HL-60/S4 treated with phorbol 12-myristate 13-acetate at 8.2 ng/mL for 4 days and 3 days (cell line): ENCODE measurements around the gene ICE1.

Source experiments
- in situ Hi-C: fragments of 300-500 bp; cut with MboI; formaldehyde crosslinking; loops from 2 replicates; pipeline ENCODE4 v1.15.0; 2022; ENCODE audit warnings: low sequenced_read_pairs

ICE1 gene

DNA sequence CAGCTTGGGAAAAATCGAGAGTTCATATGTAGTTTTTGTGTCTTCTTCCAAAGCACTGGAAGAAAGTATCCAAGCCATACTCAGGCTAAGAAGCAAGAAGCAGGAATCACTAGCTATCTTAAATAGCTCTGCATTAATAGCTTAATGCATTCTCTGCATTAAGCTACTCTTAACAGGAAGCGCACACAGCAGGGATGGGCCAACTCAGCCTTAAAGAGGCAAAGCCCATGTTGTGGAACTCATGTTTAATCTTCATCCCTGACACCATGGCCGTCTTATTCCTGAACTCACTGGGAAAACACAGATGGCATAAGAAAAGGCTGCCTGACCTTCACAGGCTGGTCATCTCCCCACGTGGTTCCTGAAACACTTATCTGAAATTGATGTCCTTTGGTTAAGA is 18.7 kb upstream of the ICE1 start:
- in situ Hi-C loops = loop anchor here (25.0 kb wide), 1 partner anchor 266 kb away; the partner anchor contains the start of gene ADAMTS16

DNA sequence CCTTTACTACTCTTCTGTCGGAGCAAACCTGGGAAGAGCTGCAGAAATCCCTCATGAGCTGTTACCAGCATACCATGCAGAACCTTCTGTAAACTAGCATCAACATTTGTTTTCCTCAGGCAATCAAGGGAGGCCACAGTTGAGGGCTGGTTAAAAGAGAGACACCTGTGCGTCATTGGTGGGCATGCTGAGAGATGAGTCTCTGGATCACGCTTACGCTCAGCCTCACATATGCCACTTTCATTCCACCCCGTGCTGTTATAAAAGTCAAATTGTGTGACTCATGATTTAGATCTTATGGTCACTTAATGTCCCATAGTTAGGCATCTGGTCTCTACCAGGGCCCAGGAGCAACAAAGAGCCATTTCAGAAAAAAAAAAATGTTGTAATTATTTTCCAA is 18.1 kb upstream of the ICE1 start:
- in situ Hi-C loops = loop anchor here (25.0 kb wide), 1 partner anchor 267 kb away; the partner anchor contains the start of gene ADAMTS16

DNA sequence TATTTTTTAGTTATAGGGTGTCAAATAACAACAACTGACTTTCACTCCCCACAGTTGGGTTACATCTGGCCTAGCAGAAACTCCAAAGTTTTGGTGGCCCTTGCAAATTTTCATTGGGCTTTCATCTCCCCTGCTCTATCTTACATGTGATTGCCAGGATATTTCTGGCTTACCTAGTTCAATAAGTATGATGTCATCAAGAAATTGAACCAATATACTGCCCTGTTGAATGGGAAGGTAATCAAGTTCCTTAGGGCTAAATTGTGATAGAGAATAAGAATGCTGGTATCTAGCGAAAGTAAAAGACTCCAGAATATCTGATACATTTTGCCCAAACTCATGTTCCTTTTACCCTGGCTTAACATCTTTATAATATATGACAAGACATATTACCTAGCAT is 17.0 kb upstream of the ICE1 start:
- in situ Hi-C loops = loop anchor here (25.0 kb wide), 1 partner anchor 268 kb away; the partner anchor contains the start of gene ADAMTS16

DNA sequence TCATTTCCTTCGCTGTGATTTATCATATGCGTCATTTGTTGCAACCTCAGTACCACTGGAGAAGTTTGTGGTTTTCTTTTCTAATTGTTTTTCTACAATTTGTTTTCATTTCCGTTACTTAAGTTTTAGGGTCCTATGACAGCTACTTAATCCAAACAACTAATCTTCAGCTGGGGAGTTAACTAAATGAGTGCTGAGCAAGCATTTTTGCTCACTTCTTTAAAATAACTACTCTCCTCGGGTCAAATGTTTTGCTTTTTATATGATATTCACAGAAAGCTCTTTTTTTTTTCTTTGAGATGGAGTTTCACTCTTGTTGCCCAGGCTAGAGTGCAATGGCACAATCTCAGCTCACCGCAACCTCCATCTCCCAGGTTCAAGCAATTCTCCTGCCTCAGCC is 14.6 kb upstream of the ICE1 start:
- in situ Hi-C loops = loop anchor here (25.0 kb wide), 1 partner anchor 271 kb away; the partner anchor contains the start of gene ADAMTS16

DNA sequence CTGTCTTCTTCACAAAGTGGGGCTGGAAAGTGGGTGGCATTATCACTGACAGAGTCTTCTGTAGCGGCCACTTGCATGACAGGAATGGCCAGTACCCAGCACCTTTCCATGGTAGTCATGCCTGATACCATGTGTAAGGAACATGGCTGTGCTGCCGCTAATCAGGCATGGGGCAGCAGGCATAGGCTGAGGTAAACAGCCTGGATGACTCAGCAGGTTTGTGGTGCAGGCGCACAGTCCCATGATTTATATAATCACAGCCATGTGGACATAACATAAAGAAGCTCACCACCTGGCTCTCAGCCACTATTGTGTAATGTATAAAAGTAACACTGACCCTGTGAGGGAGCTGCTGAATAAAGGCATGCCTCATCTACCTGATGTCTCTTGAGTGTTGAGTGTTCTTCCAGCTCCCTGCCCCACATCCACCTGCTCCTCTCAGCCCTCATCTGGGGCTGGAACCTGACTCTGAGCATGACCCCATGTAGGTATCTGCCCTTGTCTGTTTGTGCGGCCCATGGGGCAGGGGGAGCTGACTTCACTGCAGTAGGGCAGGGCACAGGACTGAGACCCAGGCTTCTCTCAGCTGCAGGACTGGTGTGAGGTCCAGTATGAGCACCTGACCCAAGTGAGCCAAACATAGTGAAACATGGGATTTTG is 13.2 kb upstream of the ICE1 start:
- in situ Hi-C loops = loop anchor here (25.0 kb wide), 1 partner anchor 272 kb away; the partner anchor contains the start of gene ADAMTS16

DNA sequence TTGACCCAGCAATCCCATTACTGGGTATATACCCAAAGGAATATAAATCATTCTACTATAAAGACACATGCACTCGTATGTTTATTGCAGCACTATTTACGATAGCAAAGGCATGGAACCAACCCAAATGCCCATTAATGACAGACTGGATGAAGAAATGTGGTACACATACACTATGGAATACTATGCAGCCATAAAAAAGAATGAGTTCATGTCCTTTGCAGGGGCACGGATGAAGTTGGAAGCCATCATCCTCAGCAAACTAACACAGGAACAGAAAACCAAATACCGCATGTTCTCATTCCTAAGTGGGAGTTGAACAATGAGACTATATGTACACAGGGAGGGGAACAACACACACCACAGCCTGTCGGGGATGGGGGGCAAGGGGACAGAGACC is 8.6 kb upstream of the ICE1 start:
- in situ Hi-C loops = loop anchor here (25.0 kb wide), 1 partner anchor 277 kb away; the partner anchor contains the start of gene ADAMTS16

DNA sequence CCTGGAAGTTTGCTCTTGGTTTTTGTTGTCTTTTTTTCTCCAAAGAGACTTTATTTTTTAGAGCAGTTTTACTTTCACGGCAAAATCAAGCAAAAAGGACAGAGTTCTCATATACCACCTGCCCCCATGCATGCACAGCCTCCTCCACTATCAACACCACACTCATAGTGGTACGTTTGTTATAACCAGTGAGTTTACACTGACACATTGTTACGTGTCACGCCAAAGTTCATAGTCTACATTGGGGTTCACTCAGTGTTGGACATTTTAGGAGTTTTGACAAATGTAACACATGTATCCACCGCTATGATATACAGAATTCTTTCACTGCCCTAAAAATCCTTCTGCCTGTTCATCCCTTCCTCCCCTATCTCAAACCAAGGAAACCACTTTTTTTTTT is 7.5 kb upstream of the ICE1 start:
- in situ Hi-C loops = loop anchor here (25.0 kb wide), 1 partner anchor 278 kb away; the partner anchor contains the start of gene ADAMTS16

DNA sequence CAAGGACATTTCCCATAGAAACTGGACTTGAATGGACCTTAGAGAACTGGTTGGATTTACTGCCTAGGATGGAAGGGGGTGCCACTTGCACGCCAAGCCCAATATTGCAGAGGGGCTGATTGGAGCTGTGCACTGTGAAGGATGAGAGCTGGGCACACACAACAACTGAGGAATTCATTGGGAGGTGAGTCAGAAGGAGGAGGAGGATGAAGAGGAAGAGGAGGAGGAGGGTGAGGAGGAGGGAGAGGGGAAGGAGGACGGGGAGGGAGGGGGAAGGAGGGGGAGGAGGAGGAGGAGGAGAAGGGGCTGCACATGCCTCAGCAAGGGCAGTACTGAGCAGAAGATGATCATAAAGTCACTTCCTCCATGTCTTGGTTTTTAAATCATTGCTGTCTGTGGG is 5.7 kb upstream of the ICE1 start:
- in situ Hi-C loops = loop anchor here (25.0 kb wide), 1 partner anchor 279 kb away; the partner anchor contains the start of gene ADAMTS16

DNA sequence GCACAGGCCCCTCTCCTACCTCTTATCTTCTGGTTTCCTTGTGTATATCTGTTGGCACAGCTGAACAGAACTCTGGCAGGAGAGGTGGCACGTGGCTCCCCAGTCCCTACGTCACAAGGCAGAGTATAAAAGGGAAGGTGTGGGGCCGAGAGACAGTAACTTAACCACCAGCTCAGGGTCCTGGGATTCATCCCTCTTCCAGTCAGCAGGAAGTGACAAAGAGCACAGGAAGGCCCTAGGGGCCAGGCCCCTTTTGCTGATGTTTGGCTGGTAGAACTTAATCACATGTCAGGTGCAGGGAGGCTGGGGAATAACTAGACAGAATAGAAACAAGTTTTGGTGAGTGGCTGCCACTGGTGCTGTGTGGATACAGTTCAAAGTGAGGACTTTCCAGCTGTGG is 4.5 kb upstream of the ICE1 start:
- in situ Hi-C loops = loop anchor here (25.0 kb wide), 1 partner anchor 281 kb away; the partner anchor contains the start of gene ADAMTS16

DNA sequence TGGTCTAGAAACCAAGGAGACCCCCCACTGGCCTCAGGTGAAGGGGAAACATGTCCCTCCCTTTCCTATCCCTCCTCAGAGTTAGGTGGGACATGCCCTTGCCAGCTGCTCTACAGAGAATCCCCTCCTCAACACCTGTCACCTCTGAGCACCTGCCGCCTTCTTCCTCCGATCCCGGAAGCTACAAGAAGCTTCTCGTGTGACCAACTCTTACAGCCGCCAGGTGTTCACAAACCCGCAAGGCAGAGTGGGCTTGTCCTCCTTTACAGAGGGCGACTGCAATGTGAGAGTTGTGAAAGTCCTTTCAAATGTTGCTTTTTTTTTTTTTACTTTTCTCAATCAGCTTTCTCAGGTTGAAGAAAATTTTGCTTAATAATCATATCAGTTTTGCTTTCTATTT is 3.7 kb upstream of the ICE1 start:
- in situ Hi-C loops = loop anchor here (25.0 kb wide), 1 partner anchor 281 kb away; the partner anchor contains the start of gene ADAMTS16

DNA sequence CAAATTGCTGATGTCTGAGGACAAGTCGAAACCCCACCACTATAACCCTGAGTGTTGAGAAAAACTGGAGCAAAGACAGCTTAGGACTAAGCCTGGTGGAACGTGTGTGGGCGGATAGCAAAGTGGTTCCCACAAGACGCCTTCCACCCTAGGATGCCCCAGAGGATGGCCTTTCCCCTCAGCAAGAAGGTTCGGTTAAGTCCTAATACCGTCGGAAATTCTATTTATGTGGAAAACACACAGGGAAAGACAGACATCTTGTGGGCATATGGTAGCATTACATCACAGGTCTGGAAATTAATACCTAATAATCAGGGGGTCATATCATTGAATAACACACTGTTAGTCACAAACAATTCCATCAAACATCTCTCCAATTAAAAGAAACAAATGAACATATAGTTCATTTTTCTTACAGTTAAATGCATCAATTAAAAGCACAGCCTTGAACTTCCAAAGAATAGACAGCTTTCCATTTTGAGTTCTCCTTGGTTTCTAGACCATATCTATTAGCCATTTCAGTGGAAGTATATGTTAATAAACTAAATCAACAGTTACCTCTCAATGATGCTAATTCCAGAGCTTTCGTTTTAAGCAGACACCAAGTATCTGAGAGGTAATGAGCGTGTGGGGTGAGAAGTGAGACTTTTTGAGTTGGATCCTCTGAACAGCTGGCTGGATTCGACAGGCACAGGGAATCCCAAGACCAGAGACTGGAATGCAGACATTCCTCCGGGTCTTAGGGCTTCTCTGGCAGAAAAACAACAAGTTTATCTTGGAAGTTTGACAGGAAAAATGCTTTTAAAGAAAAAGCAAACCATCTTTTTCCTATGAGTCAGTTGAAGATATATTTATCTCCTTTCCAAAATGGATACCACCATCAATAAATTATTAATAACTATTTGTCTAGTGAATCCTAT is 2.9 kb upstream of the ICE1 start:
- in situ Hi-C loops = loop anchor here (25.0 kb wide), 1 partner anchor 282 kb away; the partner anchor contains the start of gene ADAMTS16

DNA sequence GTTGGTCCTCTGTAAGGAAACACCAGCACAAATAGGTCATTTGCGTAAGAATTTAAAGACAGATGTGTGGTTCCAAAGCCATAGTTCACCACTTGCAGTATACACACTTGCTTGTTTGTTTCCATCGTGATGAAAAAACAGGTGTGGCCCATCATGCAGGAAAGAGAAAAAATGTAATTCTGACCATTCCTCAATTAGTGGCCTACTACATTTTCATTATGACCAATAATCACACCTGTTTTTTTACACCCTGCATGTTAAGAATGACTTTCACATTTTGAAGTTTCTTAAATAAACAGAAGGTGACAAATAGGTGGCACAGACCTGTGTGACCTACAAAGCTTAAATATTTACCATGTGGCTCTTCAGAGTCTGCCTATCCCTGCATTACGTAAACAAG is 2.2 kb upstream of the ICE1 start:
- in situ Hi-C loops = loop anchor here (25.0 kb wide), 1 partner anchor 283 kb away; the partner anchor contains the start of gene ADAMTS16

DNA sequence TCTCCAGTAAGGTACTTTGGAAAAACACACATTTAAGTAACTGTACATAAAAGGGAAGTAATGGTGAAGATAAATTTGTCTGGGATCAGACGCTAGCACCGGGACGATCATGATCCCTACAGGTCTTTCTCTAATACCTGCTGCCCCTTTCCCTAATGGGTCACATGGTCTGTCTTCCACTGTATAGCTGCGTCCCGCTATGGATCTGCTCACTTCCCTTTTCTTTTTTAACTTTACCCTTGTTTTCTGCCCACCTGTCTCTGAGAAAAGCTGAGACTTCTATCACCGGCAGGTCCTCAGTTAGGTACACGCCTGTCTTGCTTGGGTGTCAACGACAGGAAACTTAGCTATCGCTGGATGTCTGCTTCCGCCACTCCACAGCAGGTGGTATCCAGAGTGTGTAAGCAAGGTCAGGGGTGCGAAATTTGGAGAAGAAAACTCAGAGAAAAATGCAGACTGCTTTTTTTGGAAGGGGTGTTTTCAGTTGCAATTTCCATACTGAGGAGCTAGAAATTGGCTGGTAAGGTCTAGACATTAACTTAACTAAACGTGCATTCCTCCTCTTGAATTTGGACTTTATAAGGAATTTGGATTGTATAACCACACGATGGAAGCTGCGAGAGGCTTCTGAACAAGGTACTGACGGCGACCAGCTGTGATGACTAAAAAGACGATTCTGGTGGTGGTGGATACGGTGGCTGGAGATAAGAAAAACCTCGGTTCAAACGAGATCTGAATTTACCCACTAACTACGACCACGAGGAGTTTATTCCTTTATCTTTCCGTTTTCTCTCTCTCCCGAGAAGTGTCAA is 1.1 kb upstream of the ICE1 start:
- in situ Hi-C loops = loop anchor here (25.0 kb wide), 1 partner anchor 284 kb away; the partner anchor contains the start of gene ADAMTS16

DNA sequence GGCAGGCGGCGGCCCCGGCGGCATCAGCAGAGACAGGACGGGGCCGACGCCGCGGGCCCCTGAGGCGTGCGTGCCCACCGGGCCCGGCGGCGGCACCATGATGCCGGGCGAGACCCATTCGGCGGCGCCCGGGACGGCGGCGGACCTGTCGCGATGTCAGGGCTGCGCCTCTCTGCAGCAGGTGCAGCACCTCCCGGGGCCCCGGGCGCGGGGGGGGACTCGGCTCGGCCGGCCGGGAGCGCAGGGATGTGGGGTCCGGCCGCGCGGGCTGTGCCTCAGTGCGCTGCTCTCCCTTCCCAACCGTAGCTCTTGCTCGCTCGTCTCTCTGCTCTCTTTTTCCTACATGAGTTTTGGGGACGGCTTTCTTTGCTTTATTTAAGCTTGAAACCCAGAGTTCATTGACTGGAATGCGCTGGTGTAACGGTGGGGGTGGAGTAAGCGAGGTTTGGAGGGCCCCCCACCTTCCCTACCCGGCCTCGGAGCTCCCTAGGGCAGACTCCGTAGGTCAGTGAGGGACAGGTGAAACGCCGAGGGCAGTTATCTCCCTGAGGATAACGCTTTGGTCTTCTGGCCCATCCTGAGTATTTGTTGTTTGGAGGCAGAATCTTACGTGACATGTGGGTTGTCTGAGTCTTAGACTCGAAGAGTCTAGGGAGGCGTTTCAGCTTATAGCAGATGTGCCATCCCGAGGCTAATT is 490 bp downstream of the ICE1 start:
- in situ Hi-C loops = loop anchor here (25.0 kb wide), 1 partner anchor 286 kb away; the partner anchor contains the start of gene ADAMTS16

DNA sequence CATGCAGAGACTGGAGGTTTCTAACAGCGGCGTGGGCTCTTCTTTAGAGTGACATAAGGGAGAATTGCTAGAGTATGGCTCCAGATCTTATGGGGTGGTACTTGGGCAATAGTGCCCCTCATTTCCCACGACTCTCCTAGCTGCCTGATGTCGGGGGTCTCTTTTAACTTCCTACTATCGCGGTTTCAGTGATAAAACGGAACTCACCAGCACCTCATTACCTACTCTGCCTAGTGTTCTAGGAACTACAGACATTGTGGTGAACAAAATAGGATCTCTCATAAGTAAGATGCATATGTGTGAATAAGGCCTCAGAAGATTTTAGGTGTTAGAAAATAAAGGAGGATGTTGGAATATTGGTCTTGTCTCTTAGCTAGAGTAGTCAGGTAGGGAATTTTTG is 1.1 kb downstream of the ICE1 start:
- in situ Hi-C loops = loop anchor here (25.0 kb wide), 1 partner anchor 286 kb away; the partner anchor contains the start of gene ADAMTS16

DNA sequence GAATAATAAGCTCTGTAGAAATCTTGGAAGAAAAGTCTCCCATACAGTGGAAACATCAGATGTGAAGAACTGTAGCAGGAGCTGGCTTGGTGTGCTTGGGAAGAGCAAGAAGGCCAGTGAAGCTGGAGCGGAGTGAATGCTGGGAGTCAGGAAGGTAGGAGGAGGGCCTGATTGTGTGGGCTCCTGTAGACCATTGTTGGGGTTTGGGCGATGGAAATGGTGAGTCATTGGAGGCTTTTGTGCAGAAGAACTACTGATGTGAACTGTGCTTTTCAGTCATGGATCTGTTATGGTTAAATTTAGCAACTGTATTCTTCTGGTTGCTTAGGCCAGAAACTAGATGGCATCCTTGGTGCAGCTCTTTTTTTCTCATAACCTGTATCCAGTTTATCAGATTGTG is 2.3 kb downstream of the ICE1 start:
- in situ Hi-C loops = loop anchor here (25.0 kb wide), 1 partner anchor 287 kb away; the partner anchor contains the start of gene ADAMTS16

DNA sequence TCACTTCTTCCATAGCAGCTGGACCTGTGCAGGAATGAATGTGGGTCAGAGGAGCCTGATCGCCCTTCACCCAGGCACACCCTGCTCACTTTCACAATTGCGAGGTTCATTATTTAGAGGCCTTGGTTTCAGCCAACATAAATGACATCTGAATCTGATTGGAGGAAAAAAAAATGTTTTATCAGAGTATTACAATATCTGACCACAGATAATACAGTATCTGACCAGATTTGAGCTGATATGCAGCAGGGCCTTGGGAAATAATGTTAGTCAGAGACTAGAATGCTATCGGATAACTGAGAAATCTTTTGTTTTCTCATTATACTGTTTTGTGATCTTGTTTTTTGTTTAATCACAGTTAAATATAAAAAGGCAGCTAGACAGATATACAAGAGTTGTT is 7.7 kb downstream of the ICE1 start:
- in situ Hi-C loops = no loop called here

DNA sequence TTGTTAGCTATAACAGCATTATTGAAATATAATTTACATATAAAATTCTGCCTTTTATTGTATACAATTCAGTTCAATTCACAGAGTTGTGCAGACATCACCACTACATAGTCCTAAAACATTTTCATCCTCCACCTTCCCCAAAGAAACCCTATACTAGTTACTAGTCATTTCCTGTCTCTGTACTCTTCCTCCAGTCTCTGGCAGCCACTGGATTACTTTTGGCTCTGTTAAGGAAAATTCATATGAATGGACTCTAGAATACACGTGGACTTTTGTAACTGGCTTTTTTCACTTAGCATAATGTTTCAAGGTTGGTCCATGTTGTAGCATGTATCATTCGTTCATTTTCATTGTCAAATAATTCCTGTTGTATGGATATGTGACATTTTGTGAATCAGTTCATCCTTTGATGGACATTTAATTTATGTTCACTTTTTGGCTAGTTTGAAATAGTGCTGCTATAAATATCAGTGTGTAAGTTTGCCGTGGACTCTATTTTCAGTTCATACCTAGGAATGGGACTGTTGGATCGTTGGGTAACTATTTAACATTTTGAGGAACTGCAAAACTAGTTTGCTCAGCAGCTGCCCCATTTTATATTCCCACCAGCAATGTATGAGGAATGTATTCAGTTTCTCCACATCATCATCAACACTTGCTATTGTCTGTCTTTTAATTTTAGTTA is 9.7 kb downstream of the ICE1 start:
- in situ Hi-C loops = no loop called here

DNA sequence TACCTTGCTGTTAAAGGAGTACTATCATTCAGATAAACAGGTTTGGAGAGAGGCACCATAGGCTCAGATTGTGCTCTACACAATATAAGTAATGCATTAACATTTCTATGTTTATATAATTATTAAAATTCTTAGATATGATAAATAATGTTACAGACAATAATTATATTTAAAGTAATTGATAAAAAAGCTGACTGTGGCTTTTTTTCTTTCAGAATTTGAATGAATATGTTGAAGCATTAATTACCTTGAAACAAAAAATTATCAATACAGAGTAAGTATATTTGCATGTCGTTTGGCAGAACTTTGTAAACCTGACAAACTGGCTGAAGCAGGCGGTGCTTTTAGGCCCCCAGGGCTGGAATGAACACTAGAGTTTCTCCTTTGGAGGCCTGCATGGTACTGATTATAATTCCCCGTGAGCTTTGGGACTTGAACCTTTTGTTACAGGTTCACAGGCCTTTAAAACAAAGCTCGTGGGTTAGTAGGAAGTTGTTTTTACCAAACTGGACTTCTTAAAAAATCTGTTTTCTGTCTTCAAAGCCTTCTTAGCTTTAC is 13.8 kb downstream of the ICE1 start:
- in situ Hi-C loops = no loop called here
